ENCODE measurements around the gene NFASC.

- TF ChIP-seq CTCF (conservative IDR thresholded peaks at IDR 0.05; ENCODE audit: low read length) (no peak), EZH2phosphoT487 (IDR thresholded peaks at IDR 0.05; ENCODE audit: borderline replicate concordance, low read depth, low read length) (no peak)
These were observed 145.9 kb downstream of the NFASC start for GRCh38 chr1:205016584-205016983.
